HTERT RPE-1 (cell line): ENCODE data around the gene METAP2.
"Not testable (repeated sequence)": the region's sequence is repeated elsewhere in the genome, so short reads cannot be mapped to it uniquely, and the experiment has no call there.

ENCODE experiments used
- in situ Hi-C: fragments of 300-500 bp; cut with MboI; formaldehyde crosslinking; loops from 4 replicates; pipeline ENCODE4 v1.14.3; 2020; ENCODE audit warnings: low sequenced_read_pairs

Gene METAP2

DNA sequence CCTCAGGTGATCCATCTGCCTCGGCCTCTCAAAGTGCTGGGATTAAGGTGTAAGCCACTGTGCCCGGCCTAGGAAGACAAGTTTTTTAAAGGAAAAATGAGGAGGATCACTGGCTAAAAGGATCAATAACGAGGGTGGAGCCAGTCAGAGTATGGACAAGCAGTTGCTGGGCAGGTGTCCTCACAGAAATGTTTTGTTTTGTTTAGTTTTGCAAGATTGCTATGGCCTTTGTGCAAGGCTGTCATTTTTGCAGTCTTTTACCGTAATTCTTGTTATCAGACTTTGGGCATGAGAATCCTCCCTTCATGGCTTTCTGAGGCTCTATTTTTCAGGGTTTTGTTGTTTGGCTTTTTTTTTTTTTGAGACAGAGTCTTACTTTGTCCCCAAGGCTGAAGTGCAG lies 11.9 kb upstream of the METAP2 start:
- in situ Hi-C loops, result no loop called here

DNA sequence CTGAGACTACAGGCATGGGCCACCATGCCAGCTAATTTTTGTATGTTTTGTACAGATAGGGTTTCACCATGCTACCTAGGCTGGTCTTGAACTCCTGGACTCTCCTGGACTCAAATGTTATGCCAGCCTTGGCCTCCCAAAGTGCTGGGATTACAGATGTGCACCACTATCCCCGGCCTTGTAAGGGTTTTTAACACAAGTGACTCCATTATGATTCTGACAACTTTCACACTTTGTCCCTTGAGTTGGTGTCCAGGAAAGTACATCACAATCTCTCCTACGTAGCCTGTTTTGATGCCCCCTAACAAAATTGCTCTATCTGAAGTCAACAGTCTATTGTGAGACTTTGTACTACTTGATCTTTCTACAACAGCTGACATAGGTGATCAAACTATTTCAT lies 11.4 kb upstream of the METAP2 start:
- in situ Hi-C loops, result no loop called here

DNA sequence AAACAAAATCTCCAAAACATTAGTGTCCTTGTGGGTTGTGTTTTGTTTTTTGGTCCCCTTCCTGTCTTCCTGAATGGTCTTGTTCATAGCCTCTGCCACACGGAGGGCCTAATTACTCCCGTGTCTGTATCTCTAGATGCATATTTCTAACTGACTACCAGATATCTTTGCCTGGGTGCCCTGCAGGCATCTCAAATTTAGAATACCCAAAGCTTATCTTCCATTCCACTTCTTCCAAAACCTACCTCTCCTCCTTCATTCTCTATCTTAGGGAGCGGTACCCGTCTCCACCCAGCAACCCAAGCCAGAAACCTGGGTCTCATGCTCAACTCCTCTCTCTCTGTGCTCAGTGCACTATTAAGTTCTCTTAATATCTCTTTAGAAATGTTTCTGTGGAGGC lies 10.9 kb upstream of the METAP2 start:
- in situ Hi-C loops, result no loop called here

DNA sequence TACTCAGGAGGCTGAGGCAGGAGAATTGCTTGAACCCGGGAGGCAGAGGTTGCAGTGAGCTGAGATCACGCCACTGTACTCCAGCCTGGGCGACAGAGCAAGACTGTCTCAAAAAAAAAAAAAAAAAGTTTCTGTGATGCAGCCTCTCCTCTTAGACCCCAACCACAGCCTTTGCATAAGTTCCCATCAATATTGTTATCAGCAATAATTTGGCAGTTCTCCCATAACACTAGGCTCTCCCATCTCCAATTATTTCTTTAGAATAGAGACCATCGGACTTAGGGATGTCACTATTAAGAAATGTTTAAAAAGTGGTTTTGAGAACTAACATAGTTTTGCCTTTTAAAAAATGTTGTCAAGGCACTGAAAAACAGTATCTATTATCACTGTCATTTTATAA lies 10.2 kb upstream of the METAP2 start:
- in situ Hi-C loops, result not testable (repeated sequence)

DNA sequence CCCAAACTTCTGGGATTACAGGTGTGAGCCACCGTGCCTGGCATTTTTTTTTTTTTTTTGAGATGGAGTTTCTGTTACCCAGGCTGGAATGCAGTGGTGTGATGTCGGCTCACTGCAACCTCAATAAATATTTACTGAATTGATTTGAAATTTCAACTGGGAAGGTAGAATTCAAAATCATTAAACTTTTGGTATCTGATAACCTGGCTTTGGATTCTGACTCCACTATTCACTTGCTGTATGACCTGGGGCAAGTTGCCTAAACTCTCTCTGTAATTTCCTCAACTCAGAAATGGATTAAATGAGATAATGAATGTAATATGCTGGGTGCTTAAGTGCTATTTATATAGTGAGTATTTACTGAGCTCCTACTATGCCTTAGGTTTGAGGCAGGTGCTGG lies 8.7 kb upstream of the METAP2 start:
- in situ Hi-C loops, result no loop called here

DNA sequence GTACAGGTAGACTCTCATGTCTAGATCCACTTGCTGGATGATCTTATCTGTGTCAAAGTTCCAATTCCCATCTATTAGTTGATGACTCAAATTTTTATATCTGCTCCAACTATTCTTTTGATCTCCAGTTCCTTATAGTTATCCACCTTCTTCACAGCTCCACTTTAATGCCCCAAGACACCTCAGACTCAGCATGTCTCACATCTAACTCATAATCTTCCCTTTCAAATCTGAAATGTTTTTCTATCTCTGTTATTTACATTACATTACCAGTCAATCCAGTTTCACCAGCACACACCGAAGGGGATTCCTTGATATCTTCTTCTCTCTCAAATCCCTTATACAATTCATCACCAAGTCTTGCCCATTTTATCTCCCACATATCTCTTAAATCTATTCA lies 3.7 kb upstream of the METAP2 start:
- in situ Hi-C loops, result no loop called here

DNA sequence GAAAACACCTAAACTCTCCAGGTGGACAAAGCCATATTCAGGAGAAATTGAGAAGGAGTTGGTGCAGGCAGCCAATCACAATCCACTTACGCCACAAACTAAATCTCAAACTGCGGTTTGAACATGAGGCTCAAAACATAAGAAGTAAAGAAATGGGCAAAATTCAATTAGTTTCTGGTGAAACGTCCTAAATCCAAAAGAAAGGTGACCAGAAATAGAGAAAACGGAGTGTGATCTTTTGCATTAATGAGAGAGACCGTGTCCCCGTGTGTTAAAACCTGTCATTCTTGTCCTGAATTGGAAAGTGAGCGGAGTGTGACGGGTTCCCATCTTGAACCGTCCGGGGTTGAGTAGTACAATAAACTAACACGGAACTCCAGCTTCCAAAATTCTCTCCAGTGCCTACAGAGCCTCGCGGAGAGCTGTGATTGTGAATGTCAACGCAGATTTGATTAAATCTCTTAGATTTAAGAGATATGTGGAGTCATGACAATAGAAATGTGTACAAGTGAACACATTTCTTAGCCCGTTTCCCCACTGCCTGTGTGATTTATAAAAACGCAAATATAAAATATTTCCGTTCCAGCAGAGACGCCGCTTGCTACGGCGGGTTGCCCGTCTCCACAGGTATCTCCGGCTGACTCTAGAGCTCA lies 595 bp upstream of the METAP2 start:
- in situ Hi-C loops, result no loop called here

DNA sequence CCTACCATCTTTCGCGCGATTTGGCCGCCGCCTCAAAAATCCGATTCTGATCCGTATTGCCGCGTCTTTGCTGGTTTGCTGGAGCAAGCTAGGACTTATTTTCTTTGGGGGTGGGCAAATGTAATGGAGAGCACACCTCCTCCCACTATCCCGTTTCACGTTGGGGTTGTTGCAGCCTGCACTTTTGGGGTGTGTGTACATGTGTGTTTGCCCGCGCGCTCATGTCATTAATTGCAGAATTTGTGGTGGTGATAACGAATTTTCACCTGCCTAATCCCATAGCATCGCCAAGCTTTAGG lies 657 bp downstream of the METAP2 start:
- in situ Hi-C loops, result no loop called here

DNA sequence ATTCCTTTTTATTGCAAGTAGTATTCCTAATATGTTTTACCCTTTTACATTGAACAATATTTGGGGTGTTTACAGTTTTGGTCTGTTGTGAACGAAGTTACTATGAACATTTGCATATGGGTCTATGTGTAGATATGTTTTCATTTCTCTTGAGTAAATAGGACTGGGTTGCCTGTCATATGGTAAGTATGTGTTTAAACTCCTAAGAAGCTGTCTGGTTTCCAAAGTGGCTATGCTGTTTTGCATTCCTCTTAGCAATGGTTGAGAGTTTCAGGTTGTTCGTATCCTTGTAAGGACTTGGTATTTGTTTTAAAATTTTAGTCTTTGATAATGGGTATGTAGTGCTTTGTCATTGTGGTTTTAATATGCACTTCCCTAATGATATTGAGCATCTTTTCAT lies 6.3 kb downstream of the METAP2 start:
- in situ Hi-C loops, result no loop called here

DNA sequence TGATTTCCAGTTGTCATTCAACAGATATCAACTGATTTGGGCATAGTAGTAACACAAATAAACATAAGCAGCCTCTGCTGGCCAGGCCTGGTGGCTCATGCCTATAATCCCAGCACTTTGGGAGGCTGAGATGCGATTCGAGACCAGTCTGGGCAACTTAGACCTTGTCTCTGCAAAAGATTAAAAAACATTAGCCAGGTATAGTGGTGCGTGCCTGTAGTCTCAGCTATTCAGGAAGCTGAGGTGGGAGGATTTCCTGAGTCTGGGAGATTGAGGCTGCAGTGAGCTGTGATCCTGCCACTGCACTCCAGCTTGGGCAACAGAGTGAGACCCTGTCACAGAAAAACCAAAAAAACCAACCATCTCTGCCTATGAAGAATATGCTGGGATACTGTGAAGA lies 7.1 kb downstream of the METAP2 start:
- in situ Hi-C loops, result no loop called here

DNA sequence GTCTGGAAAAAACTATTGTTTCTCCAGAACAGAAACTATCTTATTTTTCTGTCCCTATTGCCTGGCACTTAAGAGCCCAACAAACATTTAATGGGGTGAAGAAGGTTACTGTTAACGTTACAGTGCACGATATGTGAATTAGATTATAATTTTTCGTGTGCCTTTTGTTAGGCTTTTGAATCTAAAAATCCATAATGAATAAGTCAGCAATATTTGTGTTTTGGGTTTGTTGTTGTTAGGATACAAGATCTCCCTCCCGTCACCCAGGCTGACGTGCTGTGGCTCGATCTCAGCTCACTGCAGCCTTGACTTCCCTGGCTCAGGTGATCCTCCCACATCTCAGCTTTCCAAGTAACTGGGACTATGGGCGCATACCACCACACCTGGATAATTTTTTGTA lies 7.9 kb downstream of the METAP2 start:
- in situ Hi-C loops, result no loop called here

DNA sequence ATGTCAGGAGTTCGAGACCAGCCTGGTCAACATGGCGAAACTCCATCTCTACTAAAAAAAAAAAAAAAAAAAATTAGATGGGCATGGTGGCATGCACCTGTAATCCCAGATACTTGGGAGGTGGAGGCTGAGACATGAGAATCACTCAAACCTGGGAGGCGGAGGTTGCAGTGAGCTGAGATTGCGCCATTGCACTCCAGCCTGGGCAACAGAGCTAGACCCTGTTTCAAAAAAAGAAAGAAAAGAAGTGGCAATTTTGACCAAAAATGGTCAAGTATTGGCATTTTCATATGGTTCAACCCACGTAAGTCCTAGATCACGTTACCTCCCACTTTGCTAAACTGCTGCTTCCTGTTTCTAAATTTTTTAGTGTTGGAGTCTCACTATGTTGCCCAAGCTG lies 8.6 kb downstream of the METAP2 start:
- in situ Hi-C loops, result not testable (repeated sequence)

DNA sequence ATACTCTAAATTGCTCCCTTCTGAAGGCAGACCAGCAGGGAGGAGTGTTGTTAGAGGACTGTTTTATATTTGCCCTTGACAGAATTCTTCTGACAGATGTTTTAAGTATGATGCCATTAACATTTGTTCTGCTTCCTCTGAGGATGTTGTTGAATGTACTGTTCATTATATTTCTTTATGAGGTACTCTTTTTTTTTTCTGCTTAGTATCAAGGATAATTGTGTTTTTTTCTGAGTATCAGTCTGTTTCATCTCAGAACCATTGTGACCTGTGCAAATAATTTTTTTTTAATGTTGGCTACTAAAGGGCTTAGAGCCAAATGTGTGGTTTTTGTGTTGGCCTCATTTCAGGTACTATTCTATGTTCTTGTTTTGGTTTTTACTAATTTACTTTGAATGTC lies 10.6 kb downstream of the METAP2 start:
- in situ Hi-C loops, result no loop called here

DNA sequence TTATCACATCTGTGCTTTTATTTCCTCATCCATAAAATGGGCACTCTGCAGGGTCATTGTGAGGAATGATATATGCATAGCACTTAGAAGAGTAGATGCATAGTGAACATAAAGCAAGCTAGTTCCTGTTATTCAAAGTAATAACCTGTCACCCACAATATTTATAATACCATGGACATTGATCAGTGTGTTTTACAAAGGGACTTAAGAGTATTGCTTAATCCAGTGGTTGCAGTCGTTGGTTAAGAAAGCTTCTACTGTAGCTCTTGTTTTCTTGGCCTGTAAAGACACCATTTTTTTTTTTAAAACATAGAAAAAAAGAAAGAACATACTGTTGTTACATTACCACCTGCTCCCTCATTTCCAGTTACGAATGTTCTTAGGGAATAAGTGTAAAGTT lies 13.1 kb downstream of the METAP2 start:
- in situ Hi-C loops, result no loop called here

DNA sequence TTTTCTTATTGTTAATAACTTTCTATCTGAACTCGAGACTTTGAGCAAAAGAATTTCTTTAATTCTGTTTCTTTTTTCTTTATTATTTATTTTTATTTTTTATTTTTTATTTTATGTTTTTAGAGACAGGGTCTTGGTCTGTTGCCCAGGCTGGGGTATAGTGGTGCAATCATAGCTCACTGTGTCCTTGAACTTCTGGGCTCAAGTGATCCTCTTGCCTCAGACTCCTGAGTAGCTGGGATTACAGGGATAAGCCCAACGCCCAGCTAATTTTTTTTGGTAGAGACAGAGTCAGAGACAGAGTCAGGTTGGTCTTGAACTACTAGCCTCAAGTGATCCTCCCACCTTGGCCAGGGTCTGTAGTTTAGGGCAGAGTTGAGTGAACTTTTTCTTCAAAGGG lies 18.5 kb downstream of the METAP2 start:
- in situ Hi-C loops, result no loop called here

DNA sequence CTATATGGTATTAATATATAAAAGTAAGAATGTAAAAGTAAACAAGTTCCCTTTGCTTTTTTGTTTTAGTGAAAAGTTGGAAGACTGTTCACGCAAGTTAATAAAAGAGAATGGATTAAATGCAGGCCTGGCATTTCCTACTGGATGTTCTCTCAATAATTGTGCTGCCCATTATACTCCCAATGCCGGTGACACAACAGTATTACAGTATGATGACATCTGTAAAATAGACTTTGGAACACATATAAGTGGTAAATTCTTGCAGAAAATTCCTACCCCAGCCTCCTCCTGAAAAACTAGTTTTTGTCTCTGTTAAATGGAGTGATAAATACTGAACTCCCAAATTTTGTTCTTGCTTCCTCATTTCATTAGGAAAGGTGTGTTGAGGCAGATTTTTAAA lies 20.9 kb downstream of the METAP2 start:
- in situ Hi-C loops, result no loop called here

DNA sequence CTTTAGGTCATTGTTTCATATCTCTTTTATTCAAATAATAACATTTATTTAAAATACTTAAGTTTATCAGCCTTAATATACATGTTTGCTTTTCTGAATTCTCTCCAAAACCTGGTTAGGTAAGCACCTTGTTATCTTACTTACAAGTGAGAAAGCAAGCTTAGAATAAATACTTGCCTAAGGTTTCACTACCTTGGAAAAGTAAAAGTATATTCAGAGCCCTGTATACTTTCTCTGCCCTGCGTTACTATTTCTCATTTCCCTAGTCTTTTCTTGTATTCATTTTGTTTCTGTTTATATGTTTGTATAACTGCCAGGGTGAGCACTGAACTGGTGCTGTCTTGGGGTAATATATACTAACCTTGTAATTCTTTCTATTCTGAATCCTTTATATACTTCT lies 21.5 kb downstream of the METAP2 start:
- in situ Hi-C loops, result no loop called here

DNA sequence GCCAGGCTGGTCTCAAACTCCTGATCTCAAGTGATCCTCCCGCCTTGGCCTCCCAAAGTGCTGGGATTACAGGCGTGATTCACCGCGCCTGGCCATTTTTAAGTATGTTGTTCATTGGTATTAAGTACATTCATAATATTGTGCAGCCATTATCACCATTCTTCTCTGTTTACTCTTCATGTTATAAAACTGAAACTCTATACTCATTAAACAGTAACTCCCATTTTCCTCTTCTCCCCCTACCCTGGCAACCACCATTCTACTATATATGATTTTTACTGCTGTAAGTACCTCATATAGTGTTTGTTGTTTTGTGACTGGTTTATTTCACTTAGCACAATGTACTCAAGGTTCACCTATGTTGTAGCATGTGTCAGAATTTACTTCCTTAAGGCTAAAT lies 23.1 kb downstream of the METAP2 start:
- in situ Hi-C loops, result no loop called here

DNA sequence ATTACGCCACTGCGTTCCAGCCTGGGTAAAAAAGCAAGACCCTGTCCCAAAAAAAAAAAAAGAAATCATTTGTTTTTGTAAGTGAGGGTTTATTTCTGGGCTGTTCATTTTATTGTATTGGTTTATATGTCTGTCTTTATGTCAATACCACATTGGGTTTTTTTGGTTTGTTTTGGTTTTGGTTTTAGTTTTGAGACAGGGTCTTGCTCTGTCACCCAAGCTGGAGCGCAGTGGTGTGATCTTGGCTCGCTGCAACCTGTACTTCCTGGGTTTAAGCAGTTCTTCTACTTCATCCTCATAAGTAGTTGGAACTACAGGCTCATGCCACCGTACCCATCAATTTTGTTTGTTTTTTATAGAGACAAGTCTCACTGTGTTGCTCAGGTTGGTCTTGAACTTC lies 25.0 kb downstream of the METAP2 start:
- in situ Hi-C loops, result no loop called here

DNA sequence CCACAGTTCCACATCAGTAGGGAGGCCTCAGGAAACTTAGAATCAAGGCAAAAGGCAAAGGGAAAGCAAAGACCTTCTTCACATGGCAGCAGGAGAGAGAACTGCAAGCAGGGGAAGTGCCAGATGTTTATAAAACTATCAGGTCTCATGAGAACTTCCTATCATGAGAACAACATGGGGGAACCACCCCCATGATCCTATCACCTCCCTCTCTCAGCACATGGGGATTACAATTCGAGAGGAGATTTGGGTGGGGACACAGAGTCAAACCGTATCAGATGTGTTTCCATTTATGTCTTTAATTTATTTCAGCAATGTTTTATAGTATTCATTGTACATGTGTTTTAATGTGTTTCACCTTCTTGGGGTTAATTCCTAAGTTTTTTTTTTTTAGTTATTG lies 25.8 kb downstream of the METAP2 start:
- in situ Hi-C loops, result no loop called here

DNA sequence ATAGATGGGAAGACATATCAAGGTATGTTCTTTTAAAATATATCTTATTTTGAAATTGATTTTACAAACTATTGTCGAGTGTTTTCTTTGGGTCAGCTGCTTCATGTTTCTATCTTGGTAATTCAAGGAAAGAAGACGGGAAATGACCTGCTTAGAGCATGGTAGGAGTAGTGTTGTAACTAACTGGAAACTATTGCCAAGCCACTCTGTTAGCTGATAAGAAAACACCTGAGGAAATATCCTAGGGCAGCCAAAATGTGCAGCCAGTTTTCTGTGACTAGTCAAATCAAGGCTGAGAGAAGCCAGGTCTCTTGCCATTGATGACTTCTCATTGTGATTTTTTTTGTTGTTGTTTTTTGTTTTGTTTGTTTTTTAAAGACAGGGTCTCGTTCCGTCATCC lies 30.2 kb downstream of the METAP2 start:
- in situ Hi-C loops, result no loop called here

DNA sequence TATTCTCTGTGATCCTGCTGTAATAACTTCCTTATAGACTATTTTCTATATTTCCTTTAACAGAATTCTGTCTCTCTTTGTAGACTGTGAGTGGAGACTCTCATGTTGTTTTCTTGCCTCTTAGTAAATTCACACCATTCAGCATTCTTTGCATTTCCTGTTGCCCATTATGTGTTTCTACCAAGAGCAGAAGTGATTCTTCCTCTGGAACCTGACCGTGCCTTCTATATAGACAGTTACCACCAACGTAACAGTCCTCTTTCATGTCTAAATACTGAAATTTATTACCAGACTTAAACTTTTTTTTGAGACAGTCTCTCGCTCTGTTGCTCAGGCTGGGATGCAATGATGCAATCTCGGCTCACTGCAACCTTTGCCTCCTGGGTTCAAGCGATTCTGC lies 31.1 kb downstream of the METAP2 start:
- in situ Hi-C loops, result no loop called here

DNA sequence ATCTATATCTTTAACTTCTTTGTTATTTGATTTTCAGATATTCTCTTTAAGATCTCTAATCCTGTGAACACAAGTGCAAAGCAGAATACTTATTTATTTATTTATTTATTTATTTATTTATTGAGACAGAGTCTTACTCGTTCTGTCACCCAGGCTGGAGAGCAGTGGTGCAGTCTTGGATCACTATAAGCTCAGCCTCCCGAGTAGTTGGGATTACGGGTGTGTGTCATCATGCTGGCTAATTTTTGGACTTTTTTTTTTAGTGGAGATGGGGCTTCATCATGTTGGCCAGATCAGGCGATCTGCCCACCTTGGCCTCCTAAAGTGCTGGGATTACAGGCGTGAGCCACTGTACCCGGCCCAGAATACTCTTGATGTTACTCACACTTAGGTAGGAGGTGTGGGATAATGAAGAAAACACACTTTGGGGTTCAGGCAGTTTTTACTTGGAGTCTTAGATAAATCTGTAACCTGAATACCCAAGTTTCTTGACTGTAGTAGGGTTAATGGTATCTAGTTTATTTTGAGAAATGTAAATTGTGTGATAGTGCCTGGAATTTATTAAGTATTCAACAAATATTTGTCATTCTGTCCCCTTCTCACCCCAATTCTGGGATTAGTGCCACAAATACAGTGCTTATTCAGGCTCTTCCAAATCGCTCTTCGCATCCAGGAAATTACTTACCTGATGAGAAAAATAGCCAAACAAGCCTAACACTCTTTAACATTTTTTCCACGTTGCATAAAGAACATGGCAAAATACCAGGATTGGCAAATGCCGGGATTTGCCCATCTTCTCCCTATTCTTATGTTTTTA lies 33.0 kb downstream of the METAP2 start:
- in situ Hi-C loops, result no loop called here
